Measurements from ENCODE around the gene CYTIP. TPM values are rescaled to one million over a fixed set of nuclear protein-coding genes. Genes with fewer than 3 reads are reported as not detected.
A peak's percentile ranks its signal among the peaks of the same experiment; 100 is the strongest.
"Not testable (repeated sequence)": the region's sequence is repeated elsewhere in the genome, so short reads cannot be mapped to it uniquely, and the experiment has no call there.

The CYTIP gene
- total and polyA plus RNA-seq, 2 of the 4 experiments (the other 2 are of a cell fraction): not detected

DNA sequence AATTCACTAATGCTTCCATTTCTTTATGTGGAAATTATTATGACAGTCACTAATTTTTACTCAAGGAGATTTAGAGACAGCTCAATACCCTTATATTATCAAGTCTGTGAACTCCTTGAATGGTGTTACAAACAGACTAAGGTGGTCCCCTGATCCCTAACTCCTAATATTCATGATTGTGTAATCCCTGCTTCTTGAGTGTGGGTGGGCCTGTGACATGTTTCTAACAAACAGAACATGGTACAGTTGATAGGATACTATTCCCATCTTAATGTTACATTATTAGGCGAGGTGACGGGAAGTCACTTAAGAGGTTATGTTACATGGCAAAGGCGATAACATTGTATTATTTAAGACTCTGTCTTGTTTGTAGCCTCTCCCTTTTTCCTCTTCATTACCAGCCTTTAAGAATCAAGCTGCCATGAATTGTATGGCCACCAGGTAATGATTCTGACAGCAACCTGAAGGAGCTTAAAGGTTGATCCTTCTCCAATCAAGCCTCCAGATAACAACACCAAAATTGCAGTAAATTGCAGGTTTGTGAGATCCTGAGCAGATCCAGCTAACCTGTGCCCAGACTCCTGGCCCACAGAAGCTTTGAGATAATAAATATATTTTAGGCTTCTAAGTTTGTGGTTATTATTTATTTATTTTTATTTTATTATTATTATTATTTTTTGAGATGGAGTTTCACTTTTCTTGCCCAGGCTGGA is 32.1 kb downstream of the CYTIP start:
- Histone ChIP-seq H4K91ac (ENCODE audit: insufficient read depth, low read depth, low read length) (no peak overlapping the region), H4K20me1 (ENCODE audit: insufficient read depth, low read length) (no peaks in the 10 kb centered on the region), H3K56ac (ENCODE audit: extremely low read depth, insufficient read depth, low read length) (no peak overlapping the region), H3K14ac (replicated peaks; ENCODE audit: low read depth, low read length) (no peak overlapping the region), H3K4ac (ENCODE audit: low read depth, low read length) (no peak overlapping the region), H3K36me3 (ENCODE audit: control insufficient read depth, insufficient read depth, low read length) (no peaks in the 10 kb centered on the region), H3K27me3 (ENCODE audit: control insufficient read depth, insufficient read depth, low read length) (no peaks in the 10 kb centered on the region), H3K9ac (ENCODE audit: low read depth, low read length) (no peak overlapping the region), H2BK120ac (ENCODE audit: low read depth, low read length) (no peak overlapping the region), H3K9me1 (ENCODE audit: insufficient read depth, low read length) (no peaks in the 10 kb centered on the region), H3K4me1 (ENCODE audit: control insufficient read depth, insufficient read depth, low read length) (no peaks in the 10 kb centered on the region), H2BK5ac (ENCODE audit: low read depth, low read length, poor library complexity, severe bottlenecking) (no peak overlapping the region), H3K4me2 (ENCODE audit: low read depth, low read length) (no peak overlapping the region), H2BK15ac (ENCODE audit: low read depth, low read length) (no peak overlapping the region), H3K18ac (ENCODE audit: low read depth, low read length) (no peak overlapping the region), H3K4me3 (ENCODE audit: insufficient read depth, low read depth, low read length) (no peak overlapping the region), H2AK9ac (replicated peaks; ENCODE audit: low read depth, low read length, poor library complexity) (no peak overlapping the region), H4K5ac (ENCODE audit: low read depth, low read length) (no peak overlapping the region), H3K79me1 (ENCODE audit: low read depth in 1 of 2, low read length in 2 of 2) (no peaks in the 10 kb centered on the region), H2AFZ (replicated peaks; ENCODE audit: low read length, poor library complexity) (no peak overlapping the region), H3K27ac (ENCODE audit: insufficient read depth, low read length) (no peak overlapping the region), H3K9me3 (ENCODE audit: control insufficient read depth, insufficient read depth, low read length) (no peaks in the 10 kb centered on the region), H2AK5ac (ENCODE audit: low read depth, low read length) (no peak overlapping the region), H4K8ac (ENCODE audit: low read depth in 2 of 2, low read length in 2 of 2) (no peak overlapping the region), H3K23ac (ENCODE audit: low read depth, low read length) (no peak overlapping the region), H2BK20ac (ENCODE audit: low read depth, low read length) (no peak overlapping the region)
- intact Hi-C loops (cut with micrococcal nuclease) (no loop called here), dilution Hi-C loops (cut with HindIII; ENCODE audit: low sequenced_read_pairs, unreplicated experiment) (no loop called here), in situ Hi-C loops (cut with MboI; ENCODE audit: low sequenced_read_pairs) (no loop called here)
- no TSS peak for BruUV-seq (replicated peaks)
- POLR2A ChIA-PET (ENCODE audit: unreplicated experiment): no interaction called here
- WGBS, 2 experiments (ENCODE audit: extremely low coverage in 2 of 2, insufficient read length in 1 of 2): no CpG with 5 or more reads among the region's 3 CpGs
- TF ChIP-seq CHD1 (IDR thresholded peaks at IDR 0.05; ENCODE audit: low read depth, low read length): no peak
- peak; percentile 57 for TF ChIP-seq CEBPB (IDR thresholded peaks at IDR 0.05; ENCODE audit: low read depth, low read length)
- ATAC-seq (ENCODE audit: low read depth) (no peak), DNase-seq (no peak)
- CTCF ChIA-PET: no interaction called here

- BruUV-seq (replicated peaks); POLR2A ChIA-PET (ENCODE audit: unreplicated experiment); H3K36me3 ChIP-seq (ENCODE audit: control insufficient read depth, insufficient read depth, low read length); H2BK20ac ChIP-seq (ENCODE audit: low read depth, low read length); H3K4me1 ChIP-seq (ENCODE audit: control insufficient read depth, insufficient read depth, low read length); H2BK15ac ChIP-seq (ENCODE audit: low read depth, low read length); ATAC-seq (ENCODE audit: low read depth); H3K4me2 ChIP-seq (ENCODE audit: low read depth, low read length); H3K56ac ChIP-seq (ENCODE audit: extremely low read depth, insufficient read depth, low read length); intact Hi-C loops (cut with micrococcal nuclease); H2AK9ac ChIP-seq (replicated peaks; ENCODE audit: low read depth, low read length, poor library complexity); H3K9ac ChIP-seq (ENCODE audit: low read depth, low read length); H3K9me1 ChIP-seq (ENCODE audit: insufficient read depth, low read length); H3K9me3 ChIP-seq (ENCODE audit: control insufficient read depth, insufficient read depth, low read length); CTCF ChIA-PET; H2AFZ ChIP-seq (replicated peaks; ENCODE audit: low read length, poor library complexity); H2BK5ac ChIP-seq (ENCODE audit: low read depth, low read length, poor library complexity, severe bottlenecking); H3K4ac ChIP-seq (ENCODE audit: low read depth, low read length); in situ Hi-C loops (cut with MboI; ENCODE audit: low sequenced_read_pairs); dilution Hi-C loops (cut with HindIII; ENCODE audit: low sequenced_read_pairs, unreplicated experiment); H2AK5ac ChIP-seq (ENCODE audit: low read depth, low read length); H4K91ac ChIP-seq (ENCODE audit: insufficient read depth, low read depth, low read length); H2BK120ac ChIP-seq (ENCODE audit: low read depth, low read length); H3K79me1 ChIP-seq (ENCODE audit: low read depth in 1 of 2, low read length in 2 of 2); DNase-seq; H3K27me3 ChIP-seq (ENCODE audit: control insufficient read depth, insufficient read depth, low read length); H4K5ac ChIP-seq (ENCODE audit: low read depth, low read length); H3K4me3 ChIP-seq (ENCODE audit: insufficient read depth, low read depth, low read length); H3K14ac ChIP-seq (replicated peaks; ENCODE audit: low read depth, low read length); H3K27ac ChIP-seq (ENCODE audit: insufficient read depth, low read length); H3K18ac ChIP-seq (ENCODE audit: low read depth, low read length); H3K23ac ChIP-seq (ENCODE audit: low read depth, low read length); H4K8ac ChIP-seq (ENCODE audit: low read depth in 2 of 2, low read length in 2 of 2); H4K20me1 ChIP-seq (ENCODE audit: insufficient read depth, low read length): not testable (repeated sequence)
Observed at GRCh38 chr2:157405398-157405797, 38.5 kb downstream of the CYTIP start.
